SW 1271 (cell line): ENCODE data around the gene HOGA1.

ENCODE experiments used
- DNase-seq, 2 experiments: peaks; one replicate each; lab custom pipeline; 2025; lab: John Stamatoyannopoulos, UW

HOGA1 gene

DNA sequence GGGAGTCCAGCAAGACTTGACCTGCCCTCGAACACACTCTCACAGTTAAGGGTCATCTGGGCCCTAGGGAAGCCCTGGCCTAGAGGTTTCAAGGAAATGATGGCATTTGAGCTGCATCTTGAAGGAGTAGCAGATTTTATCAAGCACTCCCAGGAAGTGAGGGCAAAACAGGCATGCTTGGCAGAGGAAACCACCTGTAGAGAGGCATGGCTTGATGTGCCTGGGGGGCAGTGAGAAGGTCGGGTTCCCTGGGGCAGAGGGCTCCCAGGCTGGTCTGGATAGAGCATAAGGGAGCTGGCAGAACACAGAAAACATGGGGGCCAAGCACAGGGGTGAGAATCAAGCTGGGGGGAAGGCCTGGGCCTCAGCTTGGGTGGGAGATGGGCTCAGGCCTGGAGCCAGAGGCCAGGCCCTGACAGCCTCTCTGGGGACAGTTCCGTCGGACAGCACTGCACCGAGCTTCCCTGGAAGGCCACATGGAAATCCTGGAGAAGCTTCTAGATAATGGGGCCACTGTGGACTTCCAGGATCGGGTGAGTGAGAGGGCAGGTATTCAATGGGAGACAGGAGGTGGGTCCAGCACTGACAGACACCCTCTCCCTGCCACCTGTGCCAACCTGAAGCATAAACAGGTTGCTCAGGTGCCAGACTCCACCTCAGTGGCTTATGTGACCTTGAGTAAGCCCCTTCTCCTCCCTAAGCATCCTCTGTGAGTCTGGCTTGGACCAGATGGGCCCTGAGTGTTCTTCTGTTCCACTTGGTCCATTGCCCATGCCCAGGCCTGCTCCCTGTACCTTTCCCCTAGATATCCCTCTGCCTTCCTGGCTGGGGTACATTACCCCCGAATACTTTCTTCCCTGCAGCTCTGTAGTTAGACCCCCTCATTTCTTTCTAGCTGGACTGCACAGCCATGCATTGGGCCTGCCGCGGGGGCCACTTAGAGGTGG is 3.5 kb upstream of the HOGA1 start:
- no peak for DNase-seq

- DNase-seq, result no peak
These were observed 2.0 kb upstream of the HOGA1 start for GRCh38 chr10:97582169-97582568.

DNA sequence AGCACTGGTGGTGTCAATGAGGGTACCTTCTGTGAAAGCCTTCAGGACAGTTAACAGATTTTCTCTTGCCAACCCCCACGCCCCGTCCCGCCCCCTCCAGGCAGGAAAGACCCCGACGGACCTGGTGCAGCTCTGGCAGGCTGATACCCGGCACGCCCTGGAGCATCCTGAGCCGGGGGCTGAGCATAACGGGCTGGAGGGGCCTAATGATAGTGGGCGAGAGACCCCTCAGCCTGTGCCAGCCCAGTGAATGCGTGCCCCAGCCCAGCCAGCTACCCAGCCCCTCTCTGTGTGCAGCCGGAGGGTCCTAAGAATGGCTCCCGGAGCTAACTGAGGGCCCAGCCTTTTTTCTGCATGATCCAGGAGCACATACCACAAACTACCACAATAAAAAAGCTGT is 713 bp upstream of the HOGA1 start:
- DNase-seq, result no peak

- no peak for DNase-seq
These were observed 729 bp downstream of the HOGA1 start for GRCh38 chr10:97584798-97585438.

DNA sequence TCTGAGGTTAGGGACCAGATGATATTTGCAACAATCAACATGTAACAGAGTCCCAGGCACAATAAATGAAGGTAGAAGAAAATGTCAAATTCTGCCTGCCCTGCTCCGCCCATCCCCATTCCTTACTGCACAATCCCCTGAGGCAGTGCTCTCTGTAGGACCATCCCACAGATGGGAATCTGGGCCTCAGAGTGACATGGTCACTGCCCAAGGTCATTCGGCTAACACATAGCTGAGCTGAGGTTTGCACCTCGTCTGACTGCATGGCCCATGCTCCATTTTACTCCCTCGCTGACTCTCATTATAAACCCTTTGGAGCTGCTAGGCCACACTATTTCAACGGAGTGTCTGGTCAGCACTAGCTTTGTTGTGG is 1.2 kb downstream of the HOGA1 start:
- no peak for DNase-seq

DNA sequence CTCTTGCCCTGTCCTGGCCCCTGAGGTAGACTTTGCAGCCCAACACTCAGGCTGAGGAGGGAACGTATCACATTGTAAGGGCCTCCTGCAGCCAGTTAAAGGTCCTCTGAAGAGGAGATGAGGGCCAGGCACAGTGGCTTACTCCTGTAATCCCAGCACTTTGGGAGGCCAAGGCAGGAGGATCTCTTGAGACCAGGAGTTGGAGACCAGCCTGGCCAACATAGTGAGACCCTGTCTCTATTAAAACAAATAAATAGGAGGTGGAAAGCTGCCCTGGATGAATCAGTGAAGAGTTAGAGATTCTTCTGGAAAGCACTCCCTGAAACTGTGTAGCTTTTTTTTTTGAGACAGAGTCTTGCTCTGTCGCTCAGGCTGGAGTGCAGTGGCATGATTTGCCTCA is 3.0 kb downstream of the HOGA1 start:
- DNase-seq, result no peak

DNA sequence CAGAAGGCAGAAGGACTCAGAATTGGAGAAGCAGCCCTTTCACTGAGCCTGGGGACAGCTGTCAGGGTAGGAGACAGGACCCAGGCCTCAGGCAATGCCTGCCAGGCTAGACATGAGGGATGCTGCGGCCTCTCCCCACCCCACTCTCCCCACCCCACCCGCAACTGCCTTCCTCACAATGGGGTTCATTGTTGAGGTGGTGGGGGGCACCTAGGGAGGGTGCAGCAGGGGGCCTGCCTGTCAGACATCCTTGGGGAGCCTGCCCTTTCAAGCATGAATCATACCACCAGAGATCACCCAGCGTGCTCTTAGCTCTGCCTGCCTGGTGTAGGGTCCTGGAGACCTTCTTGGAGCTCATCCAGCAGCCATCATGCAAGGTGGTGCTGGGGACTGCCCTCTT is 5.3 kb downstream of the HOGA1 start, which contains the start of gene C10orf62:
C10orf62 (plus strand) TSS at position 243 of the 400 bp plus-strand sequence. CDS start 177 bp downstream, outside the sequence.
- no peak for DNase-seq

DNA sequence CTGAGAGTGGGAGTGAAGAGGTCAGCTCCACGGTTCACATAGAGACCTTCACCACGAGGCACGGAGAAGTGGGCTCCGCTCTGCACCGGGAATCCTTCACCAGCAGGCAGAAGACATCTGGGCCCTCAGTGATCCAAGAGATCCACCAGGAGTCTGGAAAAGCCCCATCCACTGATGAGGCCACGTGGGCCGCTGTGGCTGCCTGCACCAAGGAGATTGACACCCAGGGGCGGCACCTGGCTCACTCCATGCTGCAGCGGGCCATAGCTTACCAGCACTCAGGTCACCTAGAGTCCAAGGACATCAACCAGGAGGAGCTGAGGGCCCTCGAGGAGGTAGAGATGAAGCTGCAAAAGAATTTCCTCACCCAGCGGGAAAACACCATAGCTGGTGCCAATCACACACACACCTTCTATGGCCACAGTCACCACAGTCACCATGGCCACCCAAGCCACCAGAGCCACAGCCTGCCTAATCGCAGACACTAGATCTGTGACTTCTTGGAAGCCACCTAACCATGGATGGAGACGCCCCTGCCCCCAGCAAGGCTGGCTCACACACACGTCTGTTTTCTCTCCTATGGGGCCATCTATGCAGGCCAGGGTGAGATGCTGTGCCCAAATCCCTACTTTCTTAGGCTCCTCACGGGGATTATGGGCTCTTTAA is 6.0 kb downstream of the HOGA1 start:
- no peak for DNase-seq

GRCh38 chr10:97590748-97591495 is 6.7 kb downstream of the HOGA1 start:
- no peak for DNase-seq

DNA sequence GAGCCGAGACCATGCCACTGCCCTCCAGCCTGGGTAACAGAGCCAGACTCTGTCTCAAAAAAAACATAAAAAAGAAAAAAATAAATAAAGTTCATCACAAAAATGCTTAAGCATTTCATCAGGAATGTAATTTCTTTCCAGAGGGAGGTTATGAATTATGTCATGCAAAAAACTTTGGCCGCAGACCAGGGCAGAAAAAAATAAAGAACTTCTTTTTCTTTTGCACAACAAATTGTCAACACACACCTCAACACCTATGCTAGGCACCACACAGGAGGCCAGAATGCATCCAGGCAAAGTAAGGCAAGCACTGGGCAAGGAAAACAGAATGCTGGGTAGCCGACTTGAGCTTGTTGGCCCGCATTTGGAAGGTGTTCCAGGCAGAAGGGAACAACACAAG is 9.2 kb downstream of the HOGA1 start:
- no peak for DNase-seq

DNA sequence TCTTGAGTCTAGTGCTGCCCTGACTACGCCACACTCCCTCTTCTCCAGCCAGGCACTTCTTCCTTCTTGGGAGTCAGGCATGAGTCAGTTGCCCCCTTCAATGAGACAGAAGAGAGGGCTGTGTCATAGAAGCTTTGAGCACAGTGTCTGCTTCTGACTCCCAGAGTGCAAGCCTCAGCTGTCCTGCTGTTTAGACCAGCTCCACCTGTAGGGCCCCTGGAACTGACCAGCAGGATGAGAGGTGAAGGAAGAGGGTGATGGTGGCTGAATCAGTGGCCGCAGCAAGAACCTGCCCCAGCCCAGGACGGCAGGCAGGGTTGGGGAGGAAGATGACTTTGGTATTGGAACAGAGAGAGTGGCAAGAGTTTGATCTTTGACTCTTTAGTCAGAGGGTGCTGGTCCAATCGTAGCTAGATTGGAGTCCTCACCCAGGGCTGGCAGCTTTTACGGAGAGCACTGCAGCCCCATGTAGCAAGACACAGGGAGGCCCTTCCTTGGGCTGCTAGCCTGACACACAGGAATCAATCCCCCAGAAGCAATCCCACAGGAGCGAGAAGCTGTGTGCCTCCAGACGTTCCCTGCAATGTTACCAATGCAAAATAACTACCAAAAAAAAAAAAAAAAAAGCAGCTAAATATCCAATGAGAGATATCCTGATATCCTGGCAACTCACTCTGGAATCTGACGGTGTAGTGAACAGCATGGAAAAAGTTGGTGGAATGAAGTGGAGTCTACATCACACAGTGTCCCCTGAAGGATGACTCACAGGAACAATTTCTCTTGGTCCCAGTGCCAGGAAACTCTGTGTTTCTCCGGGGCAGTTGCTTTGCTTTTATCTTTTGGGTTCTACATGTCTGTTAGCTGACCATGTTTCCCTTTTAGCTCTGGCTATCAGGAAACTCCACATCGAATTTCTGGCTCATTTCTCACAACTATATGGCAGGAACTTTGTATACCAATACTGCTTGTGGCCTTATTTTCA is 12.2 kb downstream of the HOGA1 start:
- DNase-seq, result peak; percentile 36 to 63

GRCh38 chr10:97597778-97598177 is 13.6 kb downstream of the HOGA1 start:
- DNase-seq, result no peak

DNA sequence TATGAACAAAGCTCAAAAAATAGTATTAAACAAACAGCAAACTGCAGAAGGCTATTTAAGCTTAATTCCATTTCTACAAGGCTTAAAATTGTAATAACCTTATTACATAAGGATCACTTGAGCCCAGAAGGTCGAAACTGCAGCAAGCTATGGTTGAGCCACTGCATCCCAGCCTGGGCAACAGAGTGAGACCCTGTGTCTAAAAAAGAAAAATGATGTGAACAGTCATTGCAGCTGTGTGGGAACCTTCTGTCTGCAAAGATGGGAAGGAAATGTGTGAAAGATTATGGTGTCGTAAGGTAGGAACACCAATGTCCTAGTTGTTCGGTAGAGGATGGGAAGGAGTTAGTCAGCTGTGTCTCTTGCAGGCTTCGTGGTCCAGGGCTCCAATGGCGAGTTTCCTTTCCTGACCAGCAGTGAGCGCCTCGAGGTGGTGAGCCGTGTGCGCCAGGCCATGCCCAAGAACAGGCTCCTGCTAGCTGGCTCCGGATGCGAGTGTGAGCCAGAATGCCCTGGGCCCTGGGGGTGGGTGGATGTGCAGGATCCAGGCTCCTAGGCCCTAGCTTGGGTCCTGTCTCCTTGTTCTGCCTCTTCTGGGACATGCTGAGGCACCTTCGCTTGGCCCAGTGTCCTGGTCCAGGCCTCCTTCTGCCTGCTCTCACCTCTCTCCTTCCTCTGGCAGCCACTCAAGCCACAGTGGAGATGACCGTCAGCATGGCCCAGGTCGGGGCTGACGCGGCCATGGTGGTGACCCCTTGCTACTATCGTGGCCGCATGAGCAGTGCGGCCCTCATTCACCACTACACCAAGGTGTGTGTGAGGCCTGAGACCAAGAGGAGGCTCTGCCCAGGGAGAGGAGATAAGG is 14.4 kb downstream of the HOGA1 start:
- no peak for DNase-seq

GRCh38 chr10:97599272-97599619 is 15.1 kb downstream of the HOGA1 start:
- no peak for DNase-seq

DNA sequence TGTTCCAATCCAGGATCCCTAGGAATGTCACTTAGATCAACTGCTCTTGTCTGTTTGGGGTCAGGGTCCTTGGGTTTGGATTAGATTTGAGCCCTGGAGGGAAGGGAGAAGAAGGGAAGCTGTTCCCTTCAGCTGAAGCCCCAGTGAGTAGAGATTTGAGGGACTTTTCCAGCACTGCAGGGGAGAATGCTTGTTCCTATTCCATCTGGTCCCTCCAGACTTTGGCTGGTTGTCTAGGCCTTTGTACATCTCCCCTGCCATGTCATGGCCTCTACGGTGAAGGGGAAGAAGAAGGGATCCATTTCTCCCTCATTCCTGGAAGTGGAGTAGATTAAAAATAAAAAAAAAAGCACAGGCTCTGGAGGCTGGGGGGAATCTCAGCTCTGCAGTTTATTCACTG is 16.4 kb downstream of the HOGA1 start:
- DNase-seq, result no peak

- DNase-seq, result no peak
These were observed 17.4 kb downstream of the HOGA1 start for GRCh38 chr10:97601268-97602215.

DNA sequence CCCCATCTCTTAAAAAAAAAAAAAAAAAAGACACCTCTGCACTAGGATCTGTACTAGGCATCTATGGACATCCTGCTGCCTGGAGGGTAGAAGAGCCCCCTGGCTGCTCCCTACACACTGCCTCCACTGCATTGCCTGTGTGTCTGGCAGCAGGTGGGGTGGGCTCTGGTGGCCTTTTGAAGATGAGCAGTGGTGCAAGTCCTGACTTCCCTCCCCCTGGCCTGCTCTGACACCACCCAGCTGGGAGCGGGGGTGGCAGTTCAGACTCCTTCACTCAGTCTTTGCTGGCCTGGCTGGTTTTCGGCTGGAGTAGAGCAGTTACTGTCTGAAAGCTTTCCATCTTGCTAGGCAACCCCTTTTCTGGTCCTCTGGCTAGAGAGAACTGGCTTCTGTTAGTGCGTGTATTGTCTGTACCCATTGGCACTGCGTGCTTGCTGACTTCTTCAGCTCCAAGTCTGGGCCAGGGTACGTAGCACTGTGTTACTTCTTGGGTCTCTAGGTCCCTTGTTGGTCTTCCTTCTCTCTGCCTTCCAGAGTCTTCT is 23.0 kb downstream of the HOGA1 start:
- DNase-seq, result no peak

- DNase-seq, result no peak
These were observed 24.9 kb downstream of the HOGA1 start for GRCh38 chr10:97608991-97609561.
